Astrocyte of the spinal cord (primary cell): ENCODE measurements around the gene PGS1.
A peak's percentile ranks its signal among the peaks of the same experiment; 100 is the strongest.

Experiments
- DNase-seq: peaks from one replicate; pipeline ENCODE4 v3.0.0; 2011; ENCODE audit warnings: low read depth, low spot score
- H3K4me3 ChIP-seq: 2 replicates; pipeline ENCODE4 v1.5.1; 2011; ENCODE audit warnings: low read depth, mild to moderate bottlenecking, low read length, moderate library complexity
- in situ Hi-C: cut with HindIII; loops from 2 replicates; pipeline ENCODE4 v1.10.0; 2017; ENCODE audit warnings: low sequenced_read_pairs
- TF ChIP-seq, protein P1 (sequence below): IDR thresholded peaks from 2 replicates; pipeline ENCODE4 v1.5.1; 2012; ENCODE audit warnings: low read depth, mild to moderate bottlenecking, low read length, inconsistent platforms

PGS1 gene

GRCh38 chr17:78359997-78360370 lies 18.5 kb upstream of the PGS1 start, which contains the start of gene SOCS3:
TSS of gene SOCS3 (minus strand) at chr17:78360077. CDS start at chr17:78359095, 982 bp downstream.
- TF ChIP-seq, protein P1, sequence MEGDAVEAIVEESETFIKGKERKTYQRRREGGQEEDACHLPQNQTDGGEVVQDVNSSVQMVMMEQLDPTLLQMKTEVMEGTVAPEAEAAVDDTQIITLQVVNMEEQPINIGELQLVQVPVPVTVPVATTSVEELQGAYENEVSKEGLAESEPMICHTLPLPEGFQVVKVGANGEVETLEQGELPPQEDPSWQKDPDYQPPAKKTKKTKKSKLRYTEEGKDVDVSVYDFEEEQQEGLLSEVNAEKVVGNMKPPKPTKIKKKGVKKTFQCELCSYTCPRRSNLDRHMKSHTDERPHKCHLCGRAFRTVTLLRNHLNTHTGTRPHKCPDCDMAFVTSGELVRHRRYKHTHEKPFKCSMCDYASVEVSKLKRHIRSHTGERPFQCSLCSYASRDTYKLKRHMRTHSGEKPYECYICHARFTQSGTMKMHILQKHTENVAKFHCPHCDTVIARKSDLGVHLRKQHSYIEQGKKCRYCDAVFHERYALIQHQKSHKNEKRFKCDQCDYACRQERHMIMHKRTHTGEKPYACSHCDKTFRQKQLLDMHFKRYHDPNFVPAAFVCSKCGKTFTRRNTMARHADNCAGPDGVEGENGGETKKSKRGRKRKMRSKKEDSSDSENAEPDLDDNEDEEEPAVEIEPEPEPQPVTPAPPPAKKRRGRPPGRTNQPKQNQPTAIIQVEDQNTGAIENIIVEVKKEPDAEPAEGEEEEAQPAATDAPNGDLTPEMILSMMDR: no peak
- peak; percentile 99 for DNase-seq
- H3K4me3 ChIP-seq: peak within 1 kb of the TSS; percentile 92
- in situ Hi-C loops: no loop called here

GRCh38 chr17:78360371-78361224 lies 17.9 kb upstream of the PGS1 start:
- peak; percentile 85 for DNase-seq
- in situ Hi-C loops: no loop called here
- TF ChIP-seq, protein P1: peak; percentile 96
- H3K4me3 ChIP-seq: peak overlapping the region; percentile 45

DNA sequence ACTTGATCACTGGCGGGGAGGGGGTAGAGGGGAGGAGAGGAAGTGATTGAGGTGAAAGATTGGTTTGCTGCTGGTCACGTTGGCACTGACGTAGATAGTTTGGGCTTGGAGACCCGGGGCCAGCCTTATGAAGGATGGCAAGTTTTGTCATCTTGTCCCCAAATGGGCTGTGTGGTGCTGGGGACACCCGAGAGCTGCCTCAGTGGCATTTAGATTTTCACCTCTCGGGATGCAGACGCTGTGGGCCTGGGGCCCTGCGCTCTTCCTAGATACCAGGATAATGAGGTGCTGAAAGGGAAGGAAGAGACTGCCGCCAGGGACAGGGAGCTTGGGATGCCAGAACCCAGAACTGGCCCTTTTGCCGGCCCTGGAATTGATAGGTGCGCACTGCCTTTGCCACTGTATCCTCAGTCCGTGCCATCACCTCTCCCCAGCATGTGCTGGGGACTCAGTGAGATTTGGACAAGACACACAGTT lies 17.2 kb upstream of the PGS1 start:
- H3K4me3 ChIP-seq: no peak overlapping the region

GRCh38 chr17:78362232-78362631 lies 16.2 kb upstream of the PGS1 start:
- no peak for DNase-seq
- in situ Hi-C loops: no loop called here
- H3K4me3 ChIP-seq: no peak overlapping the region
- TF ChIP-seq, protein P1: no peak

More for the DNA sequence above, 17.2 kb upstream of the PGS1 start:
- TF ChIP-seq, protein P1: no peak
- no peak for DNase-seq
- in situ Hi-C loops: no loop called here

DNA sequence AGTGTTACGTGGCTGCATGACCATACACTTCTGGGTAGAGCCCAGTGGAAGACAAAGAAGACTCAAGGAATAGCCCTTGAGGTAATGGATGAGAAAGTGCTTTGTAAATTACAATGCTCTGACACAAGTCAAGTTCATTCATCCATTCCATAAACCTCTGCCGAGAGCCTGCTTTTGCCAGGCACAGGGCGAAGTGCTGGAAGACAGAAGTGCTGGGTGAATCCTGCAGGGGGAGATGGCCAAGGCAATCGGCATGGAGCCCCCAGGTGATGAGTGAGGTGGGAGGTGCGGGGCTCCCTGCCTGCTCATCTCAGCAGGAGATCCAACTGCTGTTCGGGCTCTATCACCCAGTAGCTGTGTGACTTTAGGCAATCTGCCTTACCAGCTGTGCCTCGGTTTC lies 15.8 kb upstream of the PGS1 start:
- in situ Hi-C loops: no loop called here
- TF ChIP-seq, protein P1: peak; percentile 15
- H3K4me3 ChIP-seq: no peak overlapping the region
- DNase-seq: no peak

- no peak overlapping the region for H3K4me3 ChIP-seq
- TF ChIP-seq, protein P1: no peak
- DNase-seq: peak; percentile 24
- in situ Hi-C loops: no loop called here
Measured at GRCh38 chr17:78364436-78365281, 13.8 kb upstream of the PGS1 start.
